SK-MEL-5 (cell line): Measurements from ENCODE around the gene TMEM245. TPM values are rescaled to one million over a fixed set of nuclear protein-coding genes. Genes with fewer than 3 reads are reported as not detected.
A peak's percentile ranks its signal among the peaks of the same experiment; 100 is the strongest.
"Not testable (repeated sequence)": the region's sequence is repeated elsewhere in the genome, so short reads cannot be mapped to it uniquely, and the experiment has no call there.

Source experiments
- DNase-seq: peaks from one replicate; pipeline ENCODE4 v3.0.0-alpha.2; 2016; ENCODE audit warnings: low read depth, low spot score
- in situ Hi-C: cut with HindIII; loops from 2 replicates; pipeline ENCODE4 v1.10.0; 2016; ENCODE audit warnings: low sequenced_read_pairs, high pct_unique_total_duplicates, low pct_unique_long_range_greater_than_20kb
- total RNA-seq: library from RNA; depleted of rRNA; stranded (reverse); fragments of >200 nt; shearing (Covaris generic); gene quantifications from 2 replicates; pipeline ENCODE4 v1.2.3, GENCODE V29; 2014

Gene TMEM245
- total RNA-seq, 1 experiment from 2014 or later: 52.3 TPM

DNA sequence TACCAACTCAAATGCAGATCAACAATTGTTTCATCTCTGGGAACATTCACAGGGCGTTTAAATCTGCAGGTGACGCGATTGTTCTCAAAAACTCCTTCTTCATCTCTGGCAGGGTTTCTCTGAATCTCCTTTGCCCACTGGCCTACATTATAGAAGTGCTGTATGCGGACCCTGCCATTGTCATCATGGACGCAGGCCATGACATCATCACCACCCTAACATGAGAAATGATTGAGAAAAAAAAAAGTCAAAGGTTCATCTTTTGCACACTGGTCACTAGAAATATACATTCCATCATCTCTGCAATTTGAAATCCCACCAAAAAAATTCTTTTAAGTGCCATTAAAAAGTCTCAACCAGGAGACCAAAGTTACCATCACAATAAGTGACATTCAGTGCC is 21.6 kb upstream of the TMEM245 start:
- no peak for DNase-seq
- in situ Hi-C loops: no loop called here

DNA sequence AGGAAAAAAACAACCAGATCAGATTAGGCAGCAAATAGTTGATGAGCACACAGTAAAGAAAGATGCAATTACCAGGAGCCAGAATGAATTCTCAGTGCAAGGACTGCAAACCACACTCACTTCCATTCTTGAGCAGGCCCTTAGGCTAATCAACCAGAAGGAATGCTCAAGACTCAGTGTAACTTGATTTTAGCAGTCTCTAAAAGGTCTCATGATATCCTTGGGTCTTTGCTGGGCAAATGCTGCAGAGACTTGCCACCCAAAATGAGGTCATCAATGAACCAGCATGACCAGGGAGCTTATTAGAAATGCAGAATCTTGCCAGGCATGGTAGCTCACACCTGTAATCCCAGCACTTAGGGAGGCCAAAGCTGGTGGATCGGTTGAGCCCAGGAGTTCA is 20.1 kb upstream of the TMEM245 start:
- DNase-seq: peak; percentile 42
- in situ Hi-C loops: no loop called here

DNA sequence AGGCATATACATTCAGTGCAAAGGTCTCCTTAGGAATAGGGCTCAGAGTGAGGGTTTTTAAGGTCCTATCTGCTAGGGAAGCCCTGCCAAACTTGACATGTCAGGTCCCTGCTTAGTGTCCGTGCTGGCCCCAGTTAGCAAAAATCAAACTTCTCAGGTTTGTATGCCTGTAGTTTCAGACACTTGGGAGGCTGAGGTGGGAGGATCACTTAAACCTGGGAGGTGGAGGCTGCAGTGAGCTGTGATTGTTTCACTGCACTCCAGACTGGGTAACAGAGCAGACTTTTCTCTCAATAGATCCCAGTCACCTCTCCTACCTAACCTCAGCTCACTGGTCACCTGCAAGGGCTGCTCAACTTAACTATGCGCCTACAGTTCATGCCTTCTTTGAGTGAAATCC is 18.7 kb upstream of the TMEM245 start:
- no peak for DNase-seq
- in situ Hi-C loops: no loop called here

DNA sequence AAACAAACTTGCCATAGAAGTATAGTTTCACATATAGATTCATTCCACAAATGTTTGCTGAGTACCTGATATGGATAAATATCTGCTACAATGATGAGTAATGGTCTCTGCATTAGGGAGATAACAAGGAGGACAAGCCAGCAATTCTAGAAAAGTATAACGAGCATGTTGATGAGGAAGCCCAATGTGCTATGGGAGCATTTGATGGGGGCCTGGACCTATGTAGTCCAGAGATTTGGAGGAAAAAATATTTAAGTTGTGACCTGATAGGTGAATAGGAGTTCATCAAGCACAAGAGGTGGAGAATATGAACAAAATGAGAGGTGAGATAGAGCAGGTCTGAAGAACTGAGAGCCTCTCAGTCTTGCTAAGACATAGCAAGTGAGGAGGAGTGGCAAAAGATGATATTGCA is 14.4 kb upstream of the TMEM245 start:
- in situ Hi-C loops: no loop called here
- no peak for DNase-seq

DNA sequence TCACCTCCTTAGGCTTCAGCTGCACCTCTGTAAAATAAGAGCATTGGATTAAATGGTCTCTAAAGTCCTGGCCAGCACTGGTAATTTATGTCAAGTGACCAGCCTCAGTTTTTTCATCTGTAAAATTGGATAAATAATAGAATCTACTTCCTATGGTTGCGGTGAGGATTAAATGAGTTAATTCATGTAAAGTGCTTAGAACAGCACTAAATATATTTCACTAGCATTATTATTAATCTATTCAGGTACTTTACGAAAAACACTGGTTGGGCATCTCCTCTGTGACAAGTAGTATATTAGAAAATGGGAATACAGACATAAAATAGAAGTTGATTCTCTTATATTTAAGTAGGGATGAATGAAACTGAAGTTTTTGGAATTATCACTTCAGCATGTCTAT is 13.8 kb upstream of the TMEM245 start:
- in situ Hi-C loops: no loop called here
- DNase-seq: no peak

DNA sequence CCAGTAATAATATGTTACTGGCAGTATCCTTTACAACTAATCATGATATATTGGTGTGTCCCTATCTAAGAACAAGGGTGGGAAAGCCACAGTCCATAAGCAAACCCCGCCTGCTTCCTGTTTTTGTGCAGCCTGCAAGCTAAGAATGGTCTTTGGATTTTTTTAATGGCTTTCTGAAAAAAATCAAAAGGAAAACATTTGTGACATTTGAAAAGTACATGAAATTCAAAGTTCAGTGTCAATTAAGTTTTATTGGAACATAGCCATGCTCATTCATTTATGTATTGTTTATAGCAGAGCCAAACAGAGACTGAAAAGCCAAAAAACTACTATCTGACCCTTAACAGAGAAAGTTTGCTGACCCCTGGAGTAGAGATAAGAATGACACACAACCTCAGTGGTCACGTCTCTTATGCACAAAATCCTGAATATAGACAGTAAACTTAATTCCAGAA is 12.8 kb upstream of the TMEM245 start:
- no peak for DNase-seq
- in situ Hi-C loops: no loop called here

DNA sequence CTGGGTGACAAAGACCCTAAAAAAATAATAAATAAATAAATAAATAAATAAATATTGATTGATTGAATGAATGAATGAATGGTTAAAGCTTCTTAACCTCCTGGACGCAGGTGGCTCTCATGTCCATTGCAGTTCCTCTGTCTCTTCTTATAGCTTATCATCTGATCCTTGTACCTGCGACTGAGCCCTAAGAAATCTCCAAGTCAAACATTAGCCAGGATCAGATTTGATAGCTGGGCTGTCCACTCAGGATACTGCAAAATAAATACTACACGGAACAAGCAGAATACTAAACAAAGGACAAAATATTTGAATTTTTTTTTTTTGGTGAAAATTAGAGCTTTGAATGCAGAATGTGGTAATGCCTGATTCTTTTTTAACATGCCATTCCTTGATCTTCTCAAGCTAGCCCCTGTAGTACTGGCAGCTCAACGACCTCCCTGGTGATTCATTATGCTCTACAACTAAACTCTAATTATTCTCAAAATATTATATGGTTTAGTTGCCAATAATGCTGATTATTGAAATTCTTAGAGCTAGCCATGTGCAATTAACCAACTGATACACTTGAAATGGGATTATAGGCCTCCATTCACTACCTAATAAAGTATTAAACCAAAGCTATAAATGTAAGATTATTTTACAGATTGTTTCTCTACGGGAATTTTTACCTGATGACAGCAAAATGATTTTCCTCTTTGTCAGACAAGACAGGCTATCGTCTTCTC is 9.9 kb upstream of the TMEM245 start:
- DNase-seq: no peak
- in situ Hi-C loops: no loop called here

DNA sequence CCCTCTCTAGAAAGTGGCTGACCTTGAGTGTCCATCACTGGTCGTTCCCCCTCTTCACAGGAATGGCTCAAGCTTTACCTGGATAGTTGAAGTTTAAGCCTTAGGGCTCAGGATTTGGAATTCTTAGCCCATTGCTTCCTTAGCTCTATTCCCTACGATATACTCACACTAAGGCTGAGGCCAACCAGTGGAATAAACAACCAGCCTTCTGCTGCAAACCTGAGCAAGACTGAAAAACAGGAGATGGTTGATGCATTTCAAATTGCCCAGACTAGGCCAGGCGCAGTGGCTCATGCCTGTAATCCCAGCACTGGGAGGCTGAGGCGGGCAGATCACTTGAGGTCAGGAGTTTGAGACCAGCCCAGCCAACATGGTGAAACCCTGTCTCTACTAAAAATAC is 6.9 kb upstream of the TMEM245 start:
- in situ Hi-C loops, DNase-seq: not testable (repeated sequence)

DNA sequence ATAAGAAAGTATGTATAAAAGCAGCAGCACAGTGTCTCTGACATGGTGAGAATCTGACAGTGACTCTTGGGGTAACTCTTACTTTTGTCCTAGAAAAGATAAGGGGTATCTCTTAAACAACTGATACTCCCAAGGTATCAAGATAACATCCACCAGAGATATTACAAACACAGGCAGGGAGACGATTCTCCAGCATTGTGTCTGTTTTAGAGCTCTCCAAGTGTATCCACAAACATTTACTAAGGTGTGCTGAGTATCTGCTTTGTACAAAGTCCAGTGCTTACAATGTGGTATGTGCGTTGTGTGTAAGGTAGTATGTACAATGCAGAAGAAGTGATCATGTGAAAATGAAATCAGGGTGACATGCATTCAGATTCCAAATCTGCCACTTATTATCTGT is 4.4 kb upstream of the TMEM245 start:
- in situ Hi-C loops: no loop called here

DNA sequence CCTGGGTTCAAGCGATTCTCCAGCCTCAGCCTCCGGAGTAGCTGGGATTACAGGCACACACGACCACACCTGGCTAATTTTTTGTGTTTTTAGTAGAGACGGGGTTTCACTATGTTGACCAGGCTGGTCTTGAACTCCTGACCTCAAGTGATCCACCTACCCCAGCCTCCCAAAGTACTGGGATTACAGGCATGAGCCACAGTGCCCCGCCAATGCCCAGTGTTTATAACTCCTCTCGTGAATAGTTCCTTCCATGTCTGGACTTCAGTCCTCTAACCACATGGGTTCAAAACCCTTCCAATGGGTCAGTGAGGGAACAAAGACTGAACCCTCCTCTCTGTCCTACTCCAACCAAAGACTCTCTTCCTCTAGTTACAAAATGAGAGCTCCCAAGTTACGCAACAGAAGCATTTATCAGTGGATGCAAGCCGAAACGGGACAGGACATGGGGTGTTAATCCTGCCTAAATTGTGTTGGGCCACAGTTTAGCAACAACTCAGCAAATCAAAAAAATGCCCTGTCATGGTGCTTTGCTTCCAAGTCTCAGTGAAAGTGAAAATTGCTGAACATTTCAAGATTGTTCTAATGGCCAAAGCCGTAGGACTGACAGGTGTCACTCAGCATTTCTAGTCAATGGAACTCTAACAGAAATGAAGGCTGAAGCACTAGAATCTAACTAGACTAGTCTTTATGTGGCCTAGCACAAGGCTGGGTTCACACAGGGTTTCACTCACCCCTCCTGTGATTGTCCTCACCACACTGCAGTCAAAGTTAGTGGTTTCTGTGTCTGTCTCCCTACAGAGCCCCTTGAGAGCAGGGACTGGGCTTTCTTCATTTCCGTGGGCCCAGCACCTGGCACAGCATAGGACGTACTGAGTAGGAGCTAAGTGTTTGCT is 3.2 kb upstream of the TMEM245 start:
- in situ Hi-C loops: no loop called here
- DNase-seq: no peak

More for the DNA sequence above, 4.4 kb upstream of the TMEM245 start:
- no peak for DNase-seq

DNA sequence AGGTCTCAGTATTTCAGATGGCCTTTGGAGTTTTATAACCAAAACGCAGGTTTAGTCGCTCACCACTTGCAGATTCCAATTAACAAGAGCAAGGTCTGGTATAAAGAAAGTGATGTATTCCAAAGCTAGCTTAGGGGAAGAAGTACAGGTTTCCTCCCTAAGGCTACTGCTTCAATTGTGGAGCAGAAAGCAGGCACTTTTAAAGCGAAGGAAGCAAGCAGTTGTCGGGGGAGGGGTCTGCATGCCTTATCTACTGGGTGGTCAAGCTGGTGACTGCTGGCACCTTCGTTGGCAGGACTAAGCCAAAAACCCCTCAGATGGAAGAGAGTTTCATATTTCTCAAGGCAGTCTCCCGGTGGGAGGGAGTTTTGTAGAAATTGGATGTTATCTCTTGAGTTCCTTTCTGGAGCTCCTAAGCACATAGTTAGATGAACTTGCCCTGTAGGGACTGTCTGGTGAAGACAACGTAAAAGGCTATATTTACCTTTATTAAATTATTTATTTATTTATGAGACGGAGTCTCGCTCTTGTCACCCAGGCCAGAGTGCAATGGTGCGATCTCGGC is 1.6 kb upstream of the TMEM245 start:
- in situ Hi-C loops: no loop called here

DNA sequence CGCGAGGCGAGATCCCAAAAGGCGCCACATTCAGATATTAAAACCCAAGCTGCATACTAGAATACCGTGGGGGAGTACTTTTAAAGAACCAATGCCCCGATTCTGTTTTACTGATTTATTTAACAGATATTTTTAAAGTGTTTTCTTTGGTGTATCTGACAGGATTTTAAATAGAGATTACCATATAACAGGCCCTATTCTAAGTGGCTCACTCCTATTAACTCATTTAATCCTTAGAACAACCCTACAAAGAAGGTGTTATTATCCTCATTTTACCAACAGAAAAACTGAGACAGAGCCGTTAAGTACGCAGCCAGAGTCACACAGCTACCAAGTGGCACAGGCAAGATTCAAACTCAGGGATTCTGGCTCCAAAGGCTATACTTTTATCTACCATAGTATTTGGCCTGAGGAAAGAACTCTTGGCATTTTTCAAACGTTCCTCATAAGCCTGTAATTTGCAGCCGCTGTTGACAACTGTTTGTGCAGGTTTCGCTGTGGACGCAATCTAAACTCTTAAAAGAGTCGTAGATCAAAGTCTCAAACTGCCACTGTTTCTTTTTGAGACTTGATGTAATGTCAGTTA is 550 bp upstream of the TMEM245 start:
- DNase-seq: no peak
- in situ Hi-C loops: no loop called here

More for the DNA sequence above, 1.6 kb upstream of the TMEM245 start:
- no peak for DNase-seq

DNA sequence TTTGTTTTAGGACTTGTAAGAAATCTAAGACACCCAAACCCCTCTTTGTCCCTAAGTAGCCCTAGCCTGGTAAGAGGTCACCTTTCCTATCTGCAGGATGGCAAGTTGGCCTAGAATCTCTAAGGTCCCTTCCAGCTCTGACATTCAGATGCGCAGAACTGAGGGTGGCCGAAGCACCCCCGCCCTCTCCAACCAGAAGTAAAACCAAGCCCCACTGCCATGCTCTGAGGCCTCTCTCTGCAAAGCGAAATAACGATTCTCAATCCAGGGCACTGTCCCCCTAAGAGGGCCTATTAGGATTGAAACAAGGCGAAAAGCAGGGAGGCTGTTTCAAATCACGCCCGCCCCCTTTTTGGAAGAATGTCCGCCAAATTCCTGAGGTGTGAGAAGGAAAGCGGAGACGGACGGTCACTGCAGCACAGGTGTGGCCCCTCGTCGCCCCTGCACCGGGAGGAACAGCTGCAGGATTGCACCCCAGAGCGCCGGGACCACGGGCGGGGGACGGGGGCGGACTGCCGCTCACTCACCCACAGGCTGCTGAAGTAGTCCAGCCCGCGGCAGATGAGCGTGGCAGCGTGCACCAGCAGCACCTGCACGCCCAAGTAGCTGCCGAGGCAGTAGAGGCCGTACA is 824 bp downstream of the TMEM245 start:
- no peak for DNase-seq

DNA sequence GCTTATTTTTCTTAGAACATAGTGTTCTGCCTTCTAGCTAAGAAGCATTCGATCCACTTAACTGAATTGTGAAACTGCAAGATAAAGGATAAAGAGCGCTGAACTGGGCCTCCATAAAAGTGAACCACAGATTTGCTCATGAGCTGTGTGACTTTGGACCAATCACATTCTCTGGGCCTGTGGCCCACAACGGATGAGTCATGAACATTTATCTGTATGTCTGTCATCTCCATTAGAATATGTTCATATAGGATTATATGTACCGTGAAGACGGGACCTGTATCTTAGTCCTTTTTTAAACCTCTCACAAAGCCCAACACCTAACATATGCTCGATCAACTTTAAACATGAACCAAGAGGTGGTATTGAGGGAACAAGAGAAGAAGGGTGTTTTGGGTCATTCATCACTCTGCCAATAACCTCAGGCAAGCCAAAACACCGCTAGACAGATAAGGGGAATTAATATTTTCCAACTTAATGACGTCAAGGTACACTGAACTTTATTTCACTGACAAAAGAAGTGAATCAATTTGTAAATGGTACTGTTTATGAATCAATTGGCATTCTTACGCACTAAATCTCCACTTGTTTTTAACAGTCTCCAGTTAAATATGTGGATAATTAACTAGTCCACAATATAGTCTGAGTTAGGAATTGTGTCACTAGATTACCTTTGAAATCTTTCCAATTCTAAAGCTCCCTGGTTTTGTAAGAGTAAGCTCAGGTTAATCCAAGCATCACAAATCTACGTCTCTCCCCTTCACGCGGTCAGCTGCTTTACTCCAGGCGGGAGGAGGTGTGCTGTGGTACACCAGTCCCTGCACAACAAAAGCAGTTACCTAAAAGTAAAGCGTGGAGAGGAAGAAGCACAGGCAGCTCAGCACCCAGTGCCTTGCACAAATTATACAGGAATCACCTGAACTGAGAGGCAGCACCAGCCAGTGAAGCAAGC is 1.6 kb downstream of the TMEM245 start:
- DNase-seq: peak; percentile 57
- in situ Hi-C loops: no loop called here

More for the DNA sequence above, 824 bp downstream of the TMEM245 start:
- in situ Hi-C loops: no loop called here

DNA sequence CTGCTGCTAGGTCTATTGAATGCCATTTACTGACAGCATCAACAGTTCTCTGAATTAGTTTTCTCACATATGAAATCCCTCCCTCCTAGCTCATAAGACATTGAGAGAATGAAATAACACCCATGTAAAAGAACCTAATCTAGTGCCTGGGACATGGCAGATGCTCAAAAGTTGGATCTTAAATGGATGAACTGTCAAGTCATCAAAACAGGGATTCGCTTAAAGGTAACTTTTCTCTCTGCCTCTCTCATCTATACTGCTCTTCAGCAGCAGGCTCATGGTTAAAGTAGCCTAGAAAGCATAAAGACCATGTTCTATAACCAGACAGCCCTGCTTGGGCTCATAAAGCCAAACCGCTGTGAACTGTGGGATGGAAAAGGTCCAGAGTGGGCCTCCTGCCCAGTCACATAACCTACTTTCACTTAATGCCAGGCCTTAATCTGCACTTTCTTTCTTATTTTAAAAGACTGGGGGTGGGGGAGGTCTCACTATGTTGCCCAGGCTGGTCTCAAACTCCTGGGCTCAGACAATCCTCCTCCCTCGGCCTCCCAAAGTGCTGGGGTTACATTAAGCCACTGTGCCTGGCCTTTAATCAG is 3.7 kb downstream of the TMEM245 start:
- in situ Hi-C loops: no loop called here
- no peak for DNase-seq

DNA sequence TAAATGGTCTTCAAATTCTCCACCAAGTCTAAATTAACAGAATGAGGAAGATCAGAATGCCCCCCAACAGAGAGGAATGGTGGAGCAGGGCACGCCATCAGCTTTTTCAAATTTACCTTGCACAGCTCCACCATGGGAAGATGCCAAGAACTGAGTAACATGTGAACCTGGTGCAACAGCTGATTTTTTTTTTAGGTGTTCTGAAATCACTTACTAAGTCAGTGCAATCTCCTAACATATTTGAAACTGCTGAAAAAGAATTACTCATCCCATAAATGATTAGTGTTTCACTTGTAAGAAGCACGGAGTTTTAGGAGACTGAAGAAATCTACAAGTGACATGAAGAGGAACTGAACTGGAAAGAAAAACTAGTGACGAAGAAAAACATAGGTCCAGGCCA is 5.1 kb downstream of the TMEM245 start:
- in situ Hi-C loops: no loop called here
- DNase-seq: no peak
